Right lobe of liver (tissue), 6 donors: Measurements from ENCODE around the gene KPNA1. TPM values are rescaled to one million over a fixed set of nuclear protein-coding genes. Genes with fewer than 3 reads are reported as not detected.

Experiments
- ATAC-seq, 4 donors: fragments of 200-7000 bp; cut with Tn5 transposase; one replicate each; pipeline ENCODE4 v1.9.1; 2020; ENCODE audit warnings: mild to moderate bottlenecking in 4 of 4, moderate library complexity in 4 of 4
- DNase-seq, 3 donors: peaks; one replicate each; pipeline ENCODE4 v3.0.0-alpha.2; 2020
- H3K27ac ChIP-seq, 3 donors: fragments of 200-600 bp; one replicate each; pipeline ENCODE4 v1.8.0; 2022
- H3K27me3 ChIP-seq, 2 donors: fragments of 200-600 bp; one replicate each; pipeline ENCODE4 v1.8.0; 2022
- H3K36me3 ChIP-seq, 4 donors: fragments of 200-600 bp; sonication (generic) in 1 of 4; one replicate each; pipeline versions ENCODE4 v1.5.1 to v1.8.0; 2017 to 2022; ENCODE audit warnings: control low read depth in 1 of 4
- H3K4me1 ChIP-seq, 4 donors: fragments of 200-600 bp; sonication (generic) in 1 of 4; one replicate each; pipeline versions ENCODE4 v1.5.1 to v1.8.0; 2017 to 2022; ENCODE audit warnings: control low read depth in 1 of 4
- H3K4me3 ChIP-seq, 3 donors: fragments of 200-600 bp; one replicate each; pipeline ENCODE4 v1.8.0; 2022
- H3K9me3 ChIP-seq, 4 donors: fragments of 200-600 bp; sonication (generic) in 1 of 4; one replicate each; pipeline versions ENCODE4 v1.5.1 to v1.8.0; 2017 to 2022; ENCODE audit warnings: control low read depth in 1 of 4
- CTCF ChIP-seq, 4 donors: fragments of 200-600 bp in 3 of 4; fragments of 450-650 bp in 1 of 4; IDR thresholded peaks; one replicate each; pipeline versions ENCODE4 v1.5.1 to v1.8.0; 2016 to 2022; ENCODE audit warnings: antibody characterized with exemption in 4 of 4, mild to moderate bottlenecking in 2 of 4
- POLR2A ChIP-seq: fragments of 450-650 bp; IDR thresholded peaks from one replicate; pipeline ENCODE4 v1.6.1; 2017; ENCODE audit warnings: antibody characterized with exemption, mild to moderate bottlenecking
- WGBS: methylation state at CpG from one replicate; pipeline ENCODE4 v1.1.6; 2018; ENCODE audit warnings: low coverage, low lambda C conversion rate; ENCODE audit not compliant: insufficient coverage; ENCODE audit errors: missing lambda C conversion rate; 5-methylcytosine and 5-hydroxymethylcytosine counted together
- intact Hi-C, 2 donors: fragments of 100-400 bp; cut with DNase I; formaldehyde crosslinking; loops; one replicate each; pipeline versions ENCODE4 v1.11.2 to v1.14.1; 2022
- total RNA-seq, 6 experiments: library from RNA; depleted of rRNA in 2 of 6; stranded (reverse); fragments of >200 nt in 2 of 6; fragmentation: NEBNext Ultra II Directional in 3 of 6; extraction: Animal tissue kit (Norgen Biotek cat#: 25700) in 3 of 6; gene quantifications; one replicate each; pipeline versions ENCODE4 v1.1.0 to v1.2.4, GENCODE V29; 2016 to 2023
- donor health status: DM: no; HTN: yes; CAD: no.
- donor health status: DM: no; HTN: no; CAD: no.
- donor health status: DM: no; HTN: no; CAD: no.
- donor health status: DM: no; HTN: yes; CAD: no.
- donor health status: DM: no; HTN: yes; CAD: no.

KPNA1 gene
- total RNA-seq, 6 experiments from 2014 or later, result 33.7 to 61.3 (median 51.2) TPM

- no peak for ATAC-seq
- WGBS, result 87% methylated on average over 6 of the region's 6 CpGs
- TF ChIP-seq POLR2A, result no peak
- no peak for TF ChIP-seq CTCF (IDR thresholded peaks at IDR 0.05)
- intact Hi-C loops, result no loop called here
- H3K27me3 ChIP-seq, result no peaks in the 10 kb centered on the region
- DNase-seq, result no peak
- no peak overlapping the region for H3K27ac ChIP-seq
- H3K4me3 ChIP-seq, result no peak overlapping the region
- H3K36me3 ChIP-seq, result peaks cover 0 to 28% (median 3%) of the 10 kb centered on the region in 4 donors
- H3K4me1 ChIP-seq, result peaks cover 0 to 4% (median 0%) of the 10 kb centered on the region in 4 donors
- no peaks in the 10 kb centered on the region for H3K9me3 ChIP-seq
These were observed 111.2 kb downstream of the KPNA1 start for GRCh38 chr3:122403489-122403888.

- 92% methylated on average over 2 of the region's 2 CpGs for WGBS
- Histone ChIP-seq H3K27ac (no peak overlapping the region), H3K27me3 (no peaks in the 10 kb centered on the region), H3K4me1 (peaks cover 0 to 7% (median under 1%) of the 10 kb centered on the region in 4 donors), H3K9me3 (no peaks in the 10 kb centered on the region), H3K4me3 (no peak overlapping the region), H3K36me3 (peaks cover 0 to 12% (median 3%) of the 10 kb centered on the region in 4 donors)
- ATAC-seq, result peak in 1 of 4 donors; percentile 27
- intact Hi-C loops, result no loop called here
- TF ChIP-seq POLR2A (no peak), CTCF (IDR thresholded peaks at IDR 0.05) (no peak)
- DNase-seq, result no peak
These were observed 115.8 kb downstream of the KPNA1 start for GRCh38 chr3:122398920-122399319.

- Histone ChIP-seq H3K4me3 (no peak overlapping the region), H3K9me3 (no peaks in the 10 kb centered on the region), H3K27me3 (no peaks in the 10 kb centered on the region), H3K4me1 (peaks cover 0 to 24% (median 9%) of the 10 kb centered on the region in 4 donors), H3K36me3 (no peaks in the 10 kb centered on the region), H3K27ac (no peak overlapping the region)
- no peak for ATAC-seq
- TF ChIP-seq POLR2A (no peak), CTCF (IDR thresholded peaks at IDR 0.05) (no peak)
- DNase-seq, result no peak
- intact Hi-C loops, result no loop called here
- 100% methylated on average over 1 of the region's 1 CpG for WGBS
These were observed 117.5 kb downstream of the KPNA1 start for GRCh38 chr3:122397201-122397600.

GRCh38 chr3:122396511-122396910 is 118.2 kb downstream of the KPNA1 start:
- DNase-seq, result no peak
- Histone ChIP-seq H3K36me3 (no peaks in the 10 kb centered on the region), H3K27ac (no peak overlapping the region), H3K9me3 (no peaks in the 10 kb centered on the region), H3K4me1 (peaks cover 0 to 31% (median 14%) of the 10 kb centered on the region in 4 donors), H3K4me3 (no peak overlapping the region), H3K27me3 (no peaks in the 10 kb centered on the region)
- TF ChIP-seq POLR2A (no peak), CTCF (IDR thresholded peaks at IDR 0.05) (no peak)
- intact Hi-C loops, result no loop called here
- no peak for ATAC-seq

GRCh38 chr3:122395582-122395981 is 119.2 kb downstream of the KPNA1 start:
- WGBS, result 59% methylated on average over 3 of the region's 3 CpGs
- ATAC-seq, result no peak
- H3K36me3 ChIP-seq, result no peaks in the 10 kb centered on the region
- no peak overlapping the region for H3K4me3 ChIP-seq
- DNase-seq, result no peak
- H3K27ac ChIP-seq, result no peak overlapping the region
- peaks cover 0 to 40% (median 19%) of the 10 kb centered on the region in 4 donors for H3K4me1 ChIP-seq
- H3K9me3 ChIP-seq, result no peaks in the 10 kb centered on the region
- H3K27me3 ChIP-seq, result no peaks in the 10 kb centered on the region
- no peak for TF ChIP-seq CTCF (IDR thresholded peaks at IDR 0.05)
- TF ChIP-seq POLR2A, result no peak
- intact Hi-C loops, result no loop called here
